Endothelial cell of umbilical vein (primary cell): ENCODE measurements around the gene MPG.

Experiments used
- EZH2 ChIP-seq: IDR thresholded peaks from 2 replicates; pipeline ENCODE4 v1.6.1; 2012; ENCODE audit warnings: borderline replicate concordance, low read depth, mild to moderate bottlenecking, moderate library complexity, low read length, inconsistent platforms; ENCODE audit not compliant: severe bottlenecking
- JUN ChIP-seq: IDR thresholded peaks from 2 replicates; pipeline ENCODE4 v1.6.1; 2011; ENCODE audit warnings: borderline replicate concordance, low read depth; ENCODE audit not compliant: insufficient read length, insufficient read depth
- MYC ChIP-seq: IDR thresholded peaks from one replicate; pipeline ENCODE4 v1.6.1; 2011; ENCODE audit warnings: mild to moderate bottlenecking, low read depth, low read length
- POLR2A ChIP-seq: IDR thresholded peaks from 2 replicates; pipeline ENCODE4 v1.6.1; 2012; ENCODE audit warnings: low read depth, mild to moderate bottlenecking, control low read depth, low read length
- POLR2AphosphoS5 ChIP-seq: IDR thresholded peaks from 2 replicates; pipeline ENCODE4 v1.6.1; 2012; ENCODE audit warnings: low read depth, mild to moderate bottlenecking, control low read depth, low read length, moderate library complexity; ENCODE audit not compliant: insufficient read depth
- TF ChIP-seq, protein P1 (sequence below), 2 donors: IDR thresholded peaks; 1 replicate in 1 of 2; 2 replicates in 1 of 2; pipeline ENCODE4 v1.5.1; 2011; ENCODE audit warnings: low read length in 2 of 2, mild to moderate bottlenecking in 2 of 2, moderate library complexity in 2 of 2, control low read depth in 1 of 2, inconsistent platforms in 1 of 2, low read depth in 1 of 2; ENCODE audit not compliant: insufficient read depth in 1 of 2; ENCODE audit errors: extremely low read depth in 1 of 2
- TF ChIP-seq, protein P2 (sequence below): IDR thresholded peaks from 2 replicates; pipeline ENCODE4 v1.6.1; 2011; ENCODE audit not compliant: insufficient read depth, insufficient read length

DNA sequence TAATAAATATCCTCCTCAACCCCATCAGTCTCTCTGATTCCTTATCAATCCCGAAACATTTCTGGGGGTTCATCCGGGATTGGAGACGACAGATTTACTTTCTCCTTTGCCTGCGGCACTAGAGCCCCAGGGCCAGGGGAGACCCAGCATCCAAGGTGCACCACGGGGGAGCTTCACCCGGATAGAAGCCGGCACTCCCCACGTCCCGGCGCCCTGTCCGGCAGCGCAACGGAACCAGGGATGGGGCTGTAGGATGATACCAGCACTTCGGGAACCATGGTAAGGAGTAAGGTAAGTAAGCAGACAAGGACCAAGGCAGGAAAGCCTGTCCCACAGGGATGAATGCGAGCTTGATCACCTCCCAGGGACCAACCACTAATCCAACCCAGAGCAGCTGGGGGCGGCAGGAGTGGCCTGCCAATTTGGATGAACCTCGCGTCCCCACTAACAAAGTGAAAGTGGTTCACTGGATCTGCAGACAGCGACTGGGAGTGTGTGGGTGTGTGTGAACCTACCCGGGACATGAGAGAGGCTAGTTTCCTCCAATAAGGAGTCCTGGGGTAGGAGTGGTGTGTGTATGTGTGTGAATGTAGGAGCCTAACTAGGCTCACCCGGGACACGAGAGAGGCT lies 36.5 kb upstream of the MPG start:
- TF ChIP-seq, protein P1, sequence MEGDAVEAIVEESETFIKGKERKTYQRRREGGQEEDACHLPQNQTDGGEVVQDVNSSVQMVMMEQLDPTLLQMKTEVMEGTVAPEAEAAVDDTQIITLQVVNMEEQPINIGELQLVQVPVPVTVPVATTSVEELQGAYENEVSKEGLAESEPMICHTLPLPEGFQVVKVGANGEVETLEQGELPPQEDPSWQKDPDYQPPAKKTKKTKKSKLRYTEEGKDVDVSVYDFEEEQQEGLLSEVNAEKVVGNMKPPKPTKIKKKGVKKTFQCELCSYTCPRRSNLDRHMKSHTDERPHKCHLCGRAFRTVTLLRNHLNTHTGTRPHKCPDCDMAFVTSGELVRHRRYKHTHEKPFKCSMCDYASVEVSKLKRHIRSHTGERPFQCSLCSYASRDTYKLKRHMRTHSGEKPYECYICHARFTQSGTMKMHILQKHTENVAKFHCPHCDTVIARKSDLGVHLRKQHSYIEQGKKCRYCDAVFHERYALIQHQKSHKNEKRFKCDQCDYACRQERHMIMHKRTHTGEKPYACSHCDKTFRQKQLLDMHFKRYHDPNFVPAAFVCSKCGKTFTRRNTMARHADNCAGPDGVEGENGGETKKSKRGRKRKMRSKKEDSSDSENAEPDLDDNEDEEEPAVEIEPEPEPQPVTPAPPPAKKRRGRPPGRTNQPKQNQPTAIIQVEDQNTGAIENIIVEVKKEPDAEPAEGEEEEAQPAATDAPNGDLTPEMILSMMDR (IDR thresholded peaks at IDR 0.05; ENCODE audit: extremely low read depth in 1 of 2, insufficient read depth in 1 of 2, low read depth in 1 of 2, low read length in 2 of 2) = no peak
- TF ChIP-seq, protein P2, sequence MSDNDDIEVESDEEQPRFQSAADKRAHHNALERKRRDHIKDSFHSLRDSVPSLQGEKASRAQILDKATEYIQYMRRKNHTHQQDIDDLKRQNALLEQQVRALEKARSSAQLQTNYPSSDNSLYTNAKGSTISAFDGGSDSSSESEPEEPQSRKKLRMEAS = no peak
- TF ChIP-seq POLR2AphosphoS5 (no peak), EZH2 (no peak), POLR2A (no peak), JUN (no peak), MYC (no peak)
